ACC112 (cell line): ENCODE results near the gene MRGPRX1.
"Not testable (repeated sequence)": the region's sequence is repeated elsewhere in the genome, so short reads cannot be mapped to it uniquely, and the experiment has no call there.

Experiments
- H2AFZ ChIP-seq: fragments of 200-600 bp; sonication (generic); one replicate; pipeline ENCODE4 v1.6.0; 2017; ENCODE audit warnings: antibody characterized with exemption, low read length; ENCODE audit not compliant: unreplicated experiment
- H3K27ac ChIP-seq: fragments of 200-600 bp; sonication (generic); 2 replicates; pipeline ENCODE4 v1.5.1; 2014; ENCODE audit warnings: low read depth, mild to moderate bottlenecking, antibody characterized with exemption, low read length, moderate library complexity
- H3K27me3 ChIP-seq: fragments of 200-600 bp; sonication (generic); 2 replicates; pipeline ENCODE4 v1.6.1; 2014; ENCODE audit warnings: mild to moderate bottlenecking, antibody characterized with exemption, low read length, moderate library complexity, mixed read lengths; ENCODE audit not compliant: insufficient read depth
- H3K36me3 ChIP-seq: fragments of 200-600 bp; sonication (generic); 2 replicates; pipeline ENCODE4 v1.6.1; 2016; ENCODE audit warnings: mild to moderate bottlenecking, antibody characterized with exemption, low read length, moderate library complexity, mixed read lengths; ENCODE audit not compliant: insufficient read depth
- H3K4me1 ChIP-seq: fragments of 200-600 bp; sonication (generic); one replicate; pipeline ENCODE4 v1.6.1; 2016; ENCODE audit warnings: low read length, mixed read lengths; ENCODE audit not compliant: insufficient read depth, unreplicated experiment, control insufficient read depth
- H3K4me3 ChIP-seq: fragments of 200-600 bp; sonication (generic); 2 replicates; pipeline ENCODE4 v1.5.1; 2014; ENCODE audit warnings: mild to moderate bottlenecking, low read depth, low read length
- H3K79me2 ChIP-seq: fragments of 200-600 bp; sonication (generic); one replicate; pipeline ENCODE4 v1.6.0; 2016; ENCODE audit warnings: low read length; ENCODE audit not compliant: control insufficient read depth, unreplicated experiment, insufficient read depth

The MRGPRX1 gene

DNA sequence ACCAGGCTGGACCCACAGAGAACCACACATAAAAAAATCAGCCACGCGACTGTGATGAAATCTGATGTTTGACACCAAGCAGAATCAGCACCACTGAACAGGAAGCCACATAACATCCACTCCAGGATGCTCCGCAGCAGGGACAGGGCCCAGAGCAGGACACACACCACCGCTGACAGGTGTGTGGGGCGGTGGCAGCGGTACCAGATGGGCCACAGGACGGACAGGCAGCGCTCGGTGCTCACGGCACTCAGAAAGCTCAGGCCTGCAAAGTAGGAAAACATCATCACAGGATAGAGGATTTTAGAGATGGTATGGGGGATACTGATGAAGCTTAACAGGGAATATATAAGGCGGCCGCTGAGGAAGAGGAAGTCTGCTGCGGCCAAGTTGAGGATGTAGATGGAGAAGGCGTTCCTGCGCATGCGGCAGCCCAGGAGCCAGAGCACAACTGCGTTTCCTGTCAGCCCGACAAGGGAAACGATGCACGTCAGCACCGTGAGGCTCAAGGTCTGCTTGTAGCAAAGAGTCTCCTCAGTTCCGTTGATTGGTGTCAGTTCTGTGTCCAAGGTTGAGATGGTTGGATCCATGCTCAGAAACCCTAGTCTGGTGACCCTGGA is 4.9 kb downstream of the MRGPRX1 start:
- Histone ChIP-seq H3K4me3 (no peak overlapping the region), H3K36me3 (no peaks in the 10 kb centered on the region), H3K79me2 (no peaks in the 10 kb centered on the region), H2AFZ (no peak overlapping the region), H3K4me1 (no peaks in the 10 kb centered on the region), H3K27ac (no peak overlapping the region), H3K27me3 (peaks cover 48% of the 10 kb centered on the region; the same call in 1 of the 2 replicates)

DNA sequence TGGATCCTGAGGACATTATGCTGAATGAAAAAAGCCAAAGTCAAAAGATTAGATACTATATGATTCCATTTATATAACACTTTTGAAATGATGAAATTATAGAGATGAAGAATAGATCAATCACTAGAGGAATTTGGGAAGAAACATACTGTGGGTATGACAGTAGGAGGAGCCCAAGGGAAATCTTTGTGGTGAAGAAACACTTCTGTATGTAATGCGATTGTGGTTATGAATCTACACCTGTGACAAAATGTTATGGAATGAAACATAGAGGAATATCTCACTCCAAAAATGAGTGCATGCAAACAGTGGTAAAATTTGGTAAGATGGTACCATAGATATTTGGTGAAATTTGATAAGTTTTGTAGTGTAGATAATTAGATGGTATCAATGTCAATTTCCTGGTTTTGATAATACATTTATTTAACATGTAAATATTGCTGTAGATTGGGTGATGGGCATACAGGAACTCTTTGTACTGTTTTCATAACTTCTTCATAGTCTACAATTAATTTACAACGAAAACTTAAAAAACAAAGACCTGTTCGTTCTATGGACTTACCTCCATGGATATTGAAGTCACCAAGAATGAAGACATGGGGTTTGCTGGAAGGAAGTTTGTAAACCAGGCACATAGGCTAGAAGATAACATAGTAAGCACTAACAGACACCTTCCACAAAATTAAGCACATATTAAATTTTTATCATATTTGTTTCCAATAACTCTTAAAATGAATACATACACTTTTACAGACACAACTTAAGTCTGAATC is 11.5 kb downstream of the MRGPRX1 start:
- Histone ChIP-seq H3K4me1 (no peaks in the 10 kb centered on the region), H3K27me3 (peaks cover 23% of the 10 kb centered on the region; the same call in 1 of the 2 replicates), H3K79me2 (no peaks in the 10 kb centered on the region), H3K4me3 (no peak overlapping the region), H3K27ac (no peak overlapping the region), H2AFZ (no peak overlapping the region), H3K36me3 (no peaks in the 10 kb centered on the region)

DNA sequence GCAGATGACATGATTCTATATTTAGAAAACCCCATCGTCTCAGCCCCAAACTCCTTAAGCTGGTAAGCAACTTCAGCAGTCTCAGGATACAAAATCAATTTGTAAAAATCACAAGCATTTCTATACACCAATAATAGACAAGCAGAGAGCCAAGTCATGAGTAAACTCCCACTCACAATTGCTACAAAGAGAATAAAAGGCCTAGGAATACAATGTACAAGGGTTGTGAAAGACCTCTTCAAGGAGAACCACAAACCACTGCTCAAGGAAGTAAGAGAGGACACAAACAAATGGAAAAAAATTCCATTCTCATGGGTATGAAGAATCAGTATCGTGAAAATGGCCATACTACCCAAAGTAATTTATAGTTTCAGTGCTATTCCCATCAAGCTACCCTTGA is 13.8 kb downstream of the MRGPRX1 start:
- H3K79me2 ChIP-seq, H3K4me1 ChIP-seq, H3K27me3 ChIP-seq, H3K4me3 ChIP-seq, H3K36me3 ChIP-seq, H3K27ac ChIP-seq, H2AFZ ChIP-seq: not testable (repeated sequence)

- Histone ChIP-seq H3K4me3 (no peak overlapping the region), H3K4me1 (no peaks in the 10 kb centered on the region), H3K36me3 (no peaks in the 10 kb centered on the region), H2AFZ (no peak overlapping the region), H3K79me2 (no peaks in the 10 kb centered on the region), H3K27ac (no peak overlapping the region), H3K27me3 (peaks cover 85% of the 10 kb centered on the region)
Measured at GRCh38 chr11:18912883-18913282, 26.3 kb downstream of the MRGPRX1 start.

DNA sequence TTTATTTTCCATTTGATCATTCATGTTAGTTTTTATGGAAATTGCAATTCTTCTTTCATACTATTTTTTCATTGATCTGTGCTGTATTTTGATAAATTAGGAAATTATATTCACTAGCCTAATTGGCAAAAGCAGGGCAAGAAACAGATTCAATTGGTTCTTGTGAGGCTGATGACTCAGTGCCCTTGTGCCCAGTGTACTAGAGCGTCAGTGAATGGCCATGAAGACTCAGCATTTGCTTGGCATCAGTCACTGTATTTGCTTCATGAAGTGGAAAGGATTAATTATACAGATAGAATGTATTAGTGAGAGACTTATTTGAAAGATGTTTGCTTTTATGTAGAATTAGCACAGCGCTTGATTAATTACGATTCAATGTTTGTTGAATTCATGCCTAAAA is 31.8 kb downstream of the MRGPRX1 start:
- no peaks in the 10 kb centered on the region for H3K79me2 ChIP-seq
- H3K4me1 ChIP-seq: no peaks in the 10 kb centered on the region
- no peaks in the 10 kb centered on the region for H3K36me3 ChIP-seq
- H3K27ac ChIP-seq: no peak overlapping the region
- H2AFZ ChIP-seq: no peak overlapping the region
- H3K4me3 ChIP-seq: no peak overlapping the region
- peaks cover 69% of the 10 kb centered on the region for H3K27me3 ChIP-seq

DNA sequence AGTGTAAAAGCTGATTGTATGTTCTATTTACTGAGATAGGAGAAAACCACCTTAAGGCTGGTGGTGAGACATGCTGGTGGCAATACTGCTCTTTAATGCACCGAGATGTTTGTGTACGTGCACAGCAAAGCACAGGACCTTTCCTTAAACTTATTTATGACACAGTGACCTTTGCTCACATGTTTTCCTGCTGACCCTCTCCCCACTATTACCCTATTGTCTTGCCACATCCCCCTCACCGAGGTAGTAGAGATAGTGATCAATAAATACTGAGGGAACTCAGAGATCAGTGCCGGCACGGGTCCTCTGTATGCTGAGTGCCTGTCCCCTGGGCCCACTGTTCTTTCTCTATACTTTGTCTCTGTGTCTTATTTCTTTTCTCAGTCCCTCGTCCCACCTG is 38.6 kb downstream of the MRGPRX1 start:
- H3K27me3 ChIP-seq: peaks cover 32% of the 10 kb centered on the region
- not testable (repeated sequence) for H3K27ac ChIP-seq, H3K4me1 ChIP-seq, H2AFZ ChIP-seq, H3K79me2 ChIP-seq, H3K4me3 ChIP-seq, H3K36me3 ChIP-seq

GRCh38 chr11:18900151-18900611 is 39.0 kb downstream of the MRGPRX1 start:
- not testable (repeated sequence) for H3K79me2 ChIP-seq, H3K4me1 ChIP-seq, H3K27ac ChIP-seq, H2AFZ ChIP-seq, H3K36me3 ChIP-seq, H3K4me3 ChIP-seq
- H3K27me3 ChIP-seq: peaks cover 29% of the 10 kb centered on the region

GRCh38 chr11:18891712-18892111 is 47.5 kb downstream of the MRGPRX1 start:
- H3K27ac ChIP-seq, H3K4me1 ChIP-seq, H2AFZ ChIP-seq, H3K36me3 ChIP-seq, H3K4me3 ChIP-seq, H3K79me2 ChIP-seq: not testable (repeated sequence)
- H3K27me3 ChIP-seq: peaks cover 49% of the 10 kb centered on the region

DNA sequence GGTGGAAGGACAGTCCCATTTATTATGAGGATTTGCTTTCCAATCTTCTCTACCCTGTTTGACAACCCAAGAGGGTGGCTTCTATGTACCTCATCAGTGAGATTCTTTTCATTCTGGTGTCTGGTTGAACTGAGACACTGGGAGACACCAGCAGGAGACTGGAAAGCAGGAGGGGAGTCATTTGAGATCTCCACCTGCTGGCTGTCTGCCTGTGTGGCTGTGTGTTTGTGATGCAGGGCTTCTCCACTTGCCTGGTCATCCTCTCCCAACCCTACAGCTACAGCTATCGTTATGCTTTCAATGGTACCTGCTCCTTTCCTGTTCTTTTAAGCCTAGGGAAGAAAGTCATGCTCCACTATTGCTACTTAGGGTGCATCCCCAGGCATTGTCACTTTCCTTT is 48.6 kb downstream of the MRGPRX1 start:
- no peaks in the 10 kb centered on the region for H3K4me1 ChIP-seq
- H3K4me3 ChIP-seq: no peak overlapping the region
- no peak overlapping the region for H2AFZ ChIP-seq
- H3K27ac ChIP-seq: no peak overlapping the region
- no peaks in the 10 kb centered on the region for H3K36me3 ChIP-seq
- H3K79me2 ChIP-seq: no peaks in the 10 kb centered on the region
- peaks cover 60% of the 10 kb centered on the region for H3K27me3 ChIP-seq
